ENCODE results near the gene EPB41L1.

GRCh38 chr20:36217226-36217625 lies 62.7 kb downstream of the EPB41L1 start:
- TF ChIP-seq SIN3A (IDR thresholded peaks at IDR 0.05; ENCODE audit: borderline replicate concordance, insufficient read depth, low read length) = no peak
- no peak for TF ChIP-seq POLR2AphosphoS5 (IDR thresholded peaks at IDR 0.05; ENCODE audit: low read depth, low read length)
- no peak for TF ChIP-seq TAF1 (IDR thresholded peaks at IDR 0.05; ENCODE audit: borderline replicate concordance, insufficient read depth, low read length)

All from PFSK-1 (cell line).